Adipocyte (in vitro differentiated cells): ENCODE data around the gene SHPK.

Source experiments
- DNase-seq: peaks from one replicate; pipeline ENCODE4 v3.0.0-alpha.2; 2015; ENCODE audit warnings: low read depth
- H3K27me3 ChIP-seq: replicated peaks from 2 replicates; pipeline ENCODE4 v1.7.0; 2013; ENCODE audit warnings: mild to moderate bottlenecking, low read length, moderate library complexity; ENCODE audit not compliant: control insufficient read depth, insufficient read depth
- H3K36me3 ChIP-seq: 2 replicates; pipeline ENCODE4 v1.7.0; 2013; ENCODE audit warnings: low read length, mild to moderate bottlenecking, moderate library complexity; ENCODE audit not compliant: control insufficient read depth, insufficient read depth, severe bottlenecking
- H3K4me1 ChIP-seq: 2 replicates; pipeline ENCODE4 v1.7.0; 2013; ENCODE audit warnings: mild to moderate bottlenecking, low read length, moderate library complexity; ENCODE audit not compliant: control insufficient read depth, insufficient read depth
- H3K4me3 ChIP-seq: 2 replicates; pipeline ENCODE4 v1.7.0; 2013; ENCODE audit warnings: mild to moderate bottlenecking, low read length, moderate library complexity
- H3K9ac ChIP-seq: 2 replicates; pipeline ENCODE4 v1.7.0; 2013; ENCODE audit warnings: mild to moderate bottlenecking, low read length, moderate library complexity
- H3K9me3 ChIP-seq: 2 replicates; pipeline ENCODE4 v1.7.0; 2013; ENCODE audit warnings: mild to moderate bottlenecking, low read length, moderate library complexity; ENCODE audit not compliant: control insufficient read depth

Gene SHPK

GRCh38 chr17:3621146-3621720 lies 14.8 kb downstream of the SHPK start:
- H3K9ac ChIP-seq, result no peak overlapping the region
- H3K9me3 ChIP-seq, result no peaks in the 10 kb centered on the region
- H3K4me1 ChIP-seq, result no peaks in the 10 kb centered on the region
- no peaks in the 10 kb centered on the region for H3K27me3 ChIP-seq
- no peak for DNase-seq
- H3K36me3 ChIP-seq, result peaks cover 80% of the 10 kb centered on the region
- H3K4me3 ChIP-seq, result no peak overlapping the region

DNA sequence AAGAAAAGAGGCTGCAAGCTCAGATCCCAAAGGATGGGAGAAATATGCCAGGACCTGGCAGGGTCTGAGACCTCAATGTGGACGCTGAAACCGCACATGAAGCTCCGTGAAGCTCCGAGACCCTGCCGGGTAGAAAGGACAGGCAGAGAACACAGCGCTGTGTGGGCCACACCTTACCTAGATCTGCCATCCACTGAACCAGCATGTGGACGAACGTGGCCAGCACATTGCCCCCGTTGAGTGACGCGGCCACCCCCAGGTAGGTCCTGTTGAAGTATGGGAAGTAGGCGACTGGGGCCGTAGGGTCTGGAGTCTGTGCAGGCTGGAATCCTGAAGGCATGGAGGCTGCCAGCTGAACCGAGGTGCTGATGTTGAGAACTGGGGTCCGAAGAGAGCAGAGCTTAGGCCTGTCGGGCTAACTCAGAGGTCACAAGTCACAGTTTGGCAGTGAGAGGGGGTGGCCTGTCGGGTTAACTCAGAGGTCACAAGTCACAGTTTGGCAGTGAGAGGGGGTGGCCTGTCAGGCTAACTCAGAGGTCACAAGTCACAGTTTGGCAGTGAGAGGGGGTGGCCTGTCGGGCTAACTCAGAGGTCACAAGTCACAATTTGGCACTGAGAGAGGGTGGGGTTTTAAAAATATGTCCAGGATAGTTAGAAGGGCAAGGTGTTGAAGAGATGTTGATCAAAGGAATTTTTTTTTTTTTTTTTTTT lies 20.7 kb downstream of the SHPK start:
- Histone ChIP-seq H3K9me3 (no peaks in the 10 kb centered on the region), H3K27me3 (no peaks in the 10 kb centered on the region), H3K9ac (no peak overlapping the region), H3K36me3 (peaks cover 72% of the 10 kb centered on the region), H3K4me1 (no peaks in the 10 kb centered on the region), H3K4me3 (no peak overlapping the region)
- no peak for DNase-seq

DNA sequence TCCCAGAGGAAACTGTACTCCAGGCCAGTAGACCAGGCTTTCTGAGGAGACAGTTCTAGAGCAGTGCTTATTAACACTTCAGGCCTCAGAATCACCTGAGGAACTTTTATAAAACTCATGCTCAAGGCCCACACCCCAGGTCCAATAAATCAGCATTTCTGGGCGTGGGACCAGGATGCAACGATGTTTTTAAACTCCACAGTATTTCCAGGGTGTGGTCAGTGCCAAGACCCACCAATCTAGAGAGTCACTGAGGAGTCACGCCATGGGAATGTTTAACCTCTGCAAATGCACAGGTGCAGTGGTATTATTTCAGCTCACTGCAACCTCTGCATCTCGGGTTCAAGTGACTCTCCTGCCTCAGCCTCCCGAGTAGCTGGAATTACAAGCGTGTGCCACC lies 22.9 kb downstream of the SHPK start:
- Histone ChIP-seq H3K27me3 (no peaks in the 10 kb centered on the region), H3K9ac (no peak overlapping the region), H3K4me1 (no peaks in the 10 kb centered on the region), H3K36me3 (peaks cover 74% of the 10 kb centered on the region), H3K4me3 (no peak overlapping the region), H3K9me3 (no peaks in the 10 kb centered on the region)
- no peak for DNase-seq

DNA sequence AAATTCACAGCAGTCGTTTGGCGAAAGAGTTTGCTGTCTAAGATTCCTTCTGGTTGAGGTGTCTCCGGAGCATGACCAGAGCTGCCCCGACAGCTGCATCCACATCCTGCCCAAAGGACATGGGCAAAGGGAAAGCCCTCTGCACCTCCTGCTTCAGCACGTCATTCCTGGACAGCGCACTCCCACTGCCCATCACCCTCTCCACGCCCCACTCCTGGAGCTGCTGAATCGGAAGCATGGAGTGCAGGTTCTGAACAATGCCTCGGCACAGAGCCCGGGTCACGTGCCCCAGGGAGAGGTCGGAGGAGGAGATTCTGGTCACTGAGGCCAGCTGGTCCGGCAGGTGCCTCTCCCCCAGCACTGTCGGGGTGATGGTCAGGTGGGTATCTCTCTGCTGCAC lies 25.5 kb downstream of the SHPK start:
- no peak for DNase-seq
- H3K36me3 ChIP-seq, result peaks cover 61% of the 10 kb centered on the region

DNA sequence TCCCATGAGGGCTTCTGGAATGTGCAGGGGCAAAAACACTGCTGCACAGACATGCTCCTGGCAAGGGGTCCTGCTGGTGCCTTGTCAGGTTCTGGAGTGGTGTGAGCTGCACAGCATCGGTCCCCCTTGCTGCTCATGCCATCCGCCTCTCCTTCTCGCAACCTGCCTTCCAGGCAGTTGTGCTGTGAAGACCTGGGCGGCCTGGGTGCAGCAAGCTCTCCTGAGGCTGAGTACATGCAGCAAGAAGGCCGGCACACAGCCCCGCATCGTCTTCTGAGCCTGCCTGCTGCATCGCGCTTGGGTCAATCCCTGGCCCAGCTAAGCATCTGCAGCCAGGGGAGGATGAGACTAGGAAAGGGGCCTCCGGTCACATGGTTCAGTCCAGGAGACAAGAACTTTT lies 26.4 kb downstream of the SHPK start:
- Histone ChIP-seq H3K9me3 (no peaks in the 10 kb centered on the region), H3K4me3 (no peak overlapping the region), H3K27me3 (no peaks in the 10 kb centered on the region), H3K36me3 (peaks cover 56% of the 10 kb centered on the region), H3K9ac (no peak overlapping the region), H3K4me1 (no peaks in the 10 kb centered on the region)
- no peak for DNase-seq

More for the DNA sequence above, 25.5 kb downstream of the SHPK start:
- H3K4me3 ChIP-seq, result no peak overlapping the region
- H3K9me3 ChIP-seq, result no peaks in the 10 kb centered on the region
- no peaks in the 10 kb centered on the region for H3K27me3 ChIP-seq
- H3K9ac ChIP-seq, result no peak overlapping the region
- H3K4me1 ChIP-seq, result no peaks in the 10 kb centered on the region

DNA sequence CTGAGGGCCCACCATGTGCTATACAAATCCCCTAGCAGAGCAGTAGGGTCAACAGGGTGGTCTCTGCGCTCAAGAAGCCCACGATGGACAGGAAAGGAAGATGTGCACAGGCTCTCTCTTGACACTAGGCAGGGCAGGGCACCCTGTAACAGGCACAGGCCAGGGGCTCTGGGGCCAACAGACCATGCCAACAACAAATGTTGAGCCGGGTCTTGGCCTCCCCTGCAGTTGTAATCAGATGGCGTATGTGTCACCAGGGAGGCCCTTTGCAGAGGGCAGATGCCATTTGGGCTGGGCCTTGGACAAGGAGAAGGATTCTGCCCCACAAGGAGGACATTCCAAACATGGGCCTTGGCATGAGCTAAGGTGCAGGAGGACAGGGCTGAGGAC lies 32.2 kb downstream of the SHPK start:
- H3K36me3 ChIP-seq, result peaks cover 21% of the 10 kb centered on the region
- no peak overlapping the region for H3K9ac ChIP-seq
- H3K27me3 ChIP-seq, result no peaks in the 10 kb centered on the region
- DNase-seq, result no peak
- H3K9me3 ChIP-seq, result no peaks in the 10 kb centered on the region
- H3K4me1 ChIP-seq, result peaks cover 4% of the 10 kb centered on the region
- H3K4me3 ChIP-seq, result no peak overlapping the region

GRCh38 chr17:3603119-3603869 lies 32.8 kb downstream of the SHPK start:
- Histone ChIP-seq H3K9ac (no peak overlapping the region), H3K9me3 (no peaks in the 10 kb centered on the region), H3K36me3 (peaks cover 15% of the 10 kb centered on the region), H3K4me1 (peaks cover 4% of the 10 kb centered on the region), H3K27me3 (no peaks in the 10 kb centered on the region), H3K4me3 (no peak overlapping the region)
- no peak for DNase-seq

- Histone ChIP-seq H3K36me3 (peaks cover 13% of the 10 kb centered on the region), H3K4me3 (no peak overlapping the region), H3K9ac (no peak overlapping the region), H3K4me1 (peaks cover 4% of the 10 kb centered on the region), H3K27me3 (no peaks in the 10 kb centered on the region), H3K9me3 (no peaks in the 10 kb centered on the region)
- DNase-seq, result peak; percentile 14
These were observed 33.6 kb downstream of the SHPK start for GRCh38 chr17:3602499-3602898.

- H3K36me3 ChIP-seq, result peaks cover 5% of the 10 kb centered on the region
- no peaks in the 10 kb centered on the region for H3K27me3 ChIP-seq
- H3K4me3 ChIP-seq, result no peak overlapping the region
- H3K9me3 ChIP-seq, result no peaks in the 10 kb centered on the region
- H3K9ac ChIP-seq, result no peak overlapping the region
- peaks cover 4% of the 10 kb centered on the region for H3K4me1 ChIP-seq
- DNase-seq, result no peak
These were observed 35.4 kb downstream of the SHPK start for GRCh38 chr17:3600529-3601205.

DNA sequence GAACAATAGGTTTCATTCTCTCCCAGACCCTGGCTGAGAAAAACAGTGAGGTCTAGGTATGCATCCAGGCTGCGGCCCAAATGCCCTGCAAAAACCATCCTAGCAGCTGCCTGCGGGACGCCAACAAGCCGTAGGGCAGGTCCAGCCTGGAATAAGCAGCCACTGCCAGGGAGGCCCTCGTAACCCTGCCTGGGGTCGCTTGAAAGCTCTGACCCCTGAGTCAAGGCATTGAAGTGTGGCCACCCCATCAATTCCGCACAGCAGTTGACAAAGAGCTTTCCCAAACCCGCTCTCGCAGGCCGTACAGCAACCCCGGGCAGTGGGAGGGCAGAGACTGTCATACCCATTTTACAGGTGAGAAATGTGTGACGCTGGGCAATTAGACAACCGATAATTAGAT lies 38.0 kb downstream of the SHPK start:
- H3K4me1 ChIP-seq, result peaks cover 2% of the 10 kb centered on the region
- DNase-seq, result no peak

DNA sequence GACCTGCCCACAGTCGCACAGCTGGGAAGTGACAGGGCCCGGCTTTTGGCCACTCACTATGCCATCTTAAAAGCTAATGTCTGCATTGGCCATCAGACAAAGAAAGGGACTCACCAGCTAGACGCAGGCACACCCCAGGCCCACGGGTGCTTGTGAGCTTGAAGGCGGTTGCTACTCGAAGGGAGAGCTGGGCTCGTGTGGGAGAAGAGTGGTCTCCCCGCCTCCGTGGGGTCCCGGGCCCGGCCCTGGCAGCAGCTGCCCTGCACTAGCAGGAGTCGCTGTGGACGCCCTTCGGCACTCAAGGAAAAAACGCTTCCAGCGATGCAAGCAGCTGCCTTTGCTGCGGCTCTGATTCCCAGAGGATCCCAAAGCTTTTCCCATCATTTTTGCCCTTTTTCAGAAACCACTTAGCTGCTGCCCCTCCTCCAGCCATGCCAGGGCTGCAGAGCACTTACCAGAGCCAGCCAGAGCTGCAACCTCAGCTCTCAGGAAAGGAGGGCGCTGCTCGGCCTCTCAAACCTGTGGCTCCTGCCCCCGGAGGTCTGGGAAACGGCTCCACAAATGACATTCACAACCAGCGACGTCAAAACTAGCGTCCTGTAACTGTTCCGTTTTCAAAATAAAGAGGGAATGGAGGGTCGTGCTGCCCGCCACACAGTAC lies 39.1 kb downstream of the SHPK start:
- Histone ChIP-seq H3K9ac (no peak overlapping the region), H3K36me3 (no peaks in the 10 kb centered on the region), H3K27me3 (no peaks in the 10 kb centered on the region), H3K4me1 (peaks cover 2% of the 10 kb centered on the region), H3K9me3 (no peaks in the 10 kb centered on the region), H3K4me3 (no peak overlapping the region)
- no peak for DNase-seq

More for the DNA sequence above, 38.0 kb downstream of the SHPK start:
- no peaks in the 10 kb centered on the region for H3K27me3 ChIP-seq
- H3K36me3 ChIP-seq, result no peaks in the 10 kb centered on the region
- H3K4me3 ChIP-seq, result no peak overlapping the region
- H3K9me3 ChIP-seq, result no peaks in the 10 kb centered on the region
- H3K9ac ChIP-seq, result no peak overlapping the region
